ENCODE measurements around the gene CIBAR2.

The CIBAR2 gene

GRCh38 chr16:85112364-85112763, at the start of gene CIBAR2:
Gene CIBAR2, minus strand, starts transcription at chr16:85112472. Its CDS starts 120 bp downstream, at chr16:85112352.
- Mint-ChIP-seq H3K27me3 (no peaks in the 10 kb centered on the region), H3K4me3 (no peak within 1 kb of the TSS), H3K36me3 (no peaks in the 10 kb centered on the region), H3K9me3 (no peaks in the 10 kb centered on the region), H3K4me1 (peaks cover 7% of the 10 kb centered on the region), H3K27ac (no peak within 1 kb of the TSS)
- ATAC-seq = peak; percentile 20

- Mint-ChIP-seq H3K27ac (no peak overlapping the region), H3K9me3 (peaks cover 5% of the 10 kb centered on the region), H3K27me3 (peaks cover 23% of the 10 kb centered on the region), H3K4me3 (no peak overlapping the region), H3K4me1 (peaks cover 10% of the 10 kb centered on the region), H3K36me3 (no peaks in the 10 kb centered on the region)
- ATAC-seq = no peak
Measured at GRCh38 chr16:85159179-85159980, 47.1 kb upstream of the CIBAR2 start.

GRCh38 chr16:85158743-85159178, 46.5 kb upstream of the CIBAR2 start:
- Mint-ChIP-seq H3K4me3 (no peak overlapping the region), H3K9me3 (peaks cover 5% of the 10 kb centered on the region), H3K4me1 (peaks cover 10% of the 10 kb centered on the region), H3K27me3 (peaks cover 21% of the 10 kb centered on the region), H3K36me3 (no peaks in the 10 kb centered on the region), H3K27ac (no peak overlapping the region)
- no peak for ATAC-seq

- H3K27me3 Mint-ChIP-seq = peaks cover 21% of the 10 kb centered on the region
- peak overlapping the region; percentile 66 for H3K27ac Mint-ChIP-seq
- peaks cover 10% of the 10 kb centered on the region for H3K4me1 Mint-ChIP-seq
- ATAC-seq = peak; percentile 52
- H3K36me3 Mint-ChIP-seq = no peaks in the 10 kb centered on the region
- peaks cover 5% of the 10 kb centered on the region for H3K9me3 Mint-ChIP-seq
- peak overlapping the region; percentile 44 for H3K4me3 Mint-ChIP-seq
Measured at GRCh38 chr16:85157813-85158742, 45.8 kb upstream of the CIBAR2 start.

- H3K9me3 Mint-ChIP-seq = peaks cover 5% of the 10 kb centered on the region
- H3K27me3 Mint-ChIP-seq = peaks cover 21% of the 10 kb centered on the region
- ATAC-seq = no peak
- peak overlapping the region; percentile 44 for H3K4me3 Mint-ChIP-seq
- H3K27ac Mint-ChIP-seq = peak overlapping the region; percentile 66
- H3K36me3 Mint-ChIP-seq = no peaks in the 10 kb centered on the region
- H3K4me1 Mint-ChIP-seq = peaks cover 10% of the 10 kb centered on the region
Measured at GRCh38 chr16:85157372-85157771, 45.1 kb upstream of the CIBAR2 start.

- Mint-ChIP-seq H3K27ac (no peak overlapping the region), H3K27me3 (peaks cover 21% of the 10 kb centered on the region), H3K36me3 (no peaks in the 10 kb centered on the region), H3K9me3 (peaks cover 5% of the 10 kb centered on the region), H3K4me1 (peaks cover 10% of the 10 kb centered on the region), H3K4me3 (no peak overlapping the region)
- ATAC-seq = no peak
Measured at GRCh38 chr16:85156869-85157268, 44.6 kb upstream of the CIBAR2 start.

GRCh38 chr16:85156440-85156839, 44.2 kb upstream of the CIBAR2 start:
- no peak for ATAC-seq
- Mint-ChIP-seq H3K9me3 (peaks cover 5% of the 10 kb centered on the region), H3K27me3 (peaks cover 23% of the 10 kb centered on the region), H3K4me3 (no peak overlapping the region), H3K36me3 (no peaks in the 10 kb centered on the region), H3K27ac (no peak overlapping the region), H3K4me1 (peaks cover 10% of the 10 kb centered on the region)

- H3K27ac Mint-ChIP-seq = no peak overlapping the region
- no peak overlapping the region for H3K4me3 Mint-ChIP-seq
- no peaks in the 10 kb centered on the region for H3K36me3 Mint-ChIP-seq
- H3K27me3 Mint-ChIP-seq = peaks cover 38% of the 10 kb centered on the region
- no peak for ATAC-seq
- H3K4me1 Mint-ChIP-seq = peaks cover 10% of the 10 kb centered on the region
- peaks cover 5% of the 10 kb centered on the region for H3K9me3 Mint-ChIP-seq
Measured at GRCh38 chr16:85153656-85154091, 41.4 kb upstream of the CIBAR2 start.

GRCh38 chr16:85153046-85153445, 40.8 kb upstream of the CIBAR2 start:
- Mint-ChIP-seq H3K4me3 (no peak overlapping the region), H3K27ac (no peak overlapping the region), H3K27me3 (peaks cover 34% of the 10 kb centered on the region), H3K36me3 (no peaks in the 10 kb centered on the region), H3K4me1 (peaks cover 6% of the 10 kb centered on the region), H3K9me3 (peaks cover 5% of the 10 kb centered on the region)
- ATAC-seq = no peak

- H3K4me1 Mint-ChIP-seq = peaks cover under 1% of the 10 kb centered on the region
- peaks cover 29% of the 10 kb centered on the region for H3K27me3 Mint-ChIP-seq
- no peak for ATAC-seq
- H3K36me3 Mint-ChIP-seq = no peaks in the 10 kb centered on the region
- no peak overlapping the region for H3K27ac Mint-ChIP-seq
- H3K4me3 Mint-ChIP-seq = no peak overlapping the region
- H3K9me3 Mint-ChIP-seq = peaks cover 5% of the 10 kb centered on the region
Measured at GRCh38 chr16:85152414-85153030, 40.2 kb upstream of the CIBAR2 start.

- Mint-ChIP-seq H3K4me3 (no peak overlapping the region), H3K36me3 (no peaks in the 10 kb centered on the region), H3K27ac (no peak overlapping the region), H3K4me1 (no peaks in the 10 kb centered on the region), H3K9me3 (peaks cover 1% of the 10 kb centered on the region), H3K27me3 (peaks cover 22% of the 10 kb centered on the region)
- ATAC-seq = peak; percentile 71
Measured at GRCh38 chr16:85151603-85152413, 39.5 kb upstream of the CIBAR2 start.

GRCh38 chr16:85151079-85151602, 38.9 kb upstream of the CIBAR2 start:
- Mint-ChIP-seq H3K4me3 (no peak overlapping the region), H3K36me3 (no peaks in the 10 kb centered on the region), H3K27me3 (peaks cover 17% of the 10 kb centered on the region), H3K4me1 (no peaks in the 10 kb centered on the region), H3K27ac (no peak overlapping the region), H3K9me3 (no peaks in the 10 kb centered on the region)
- no peak for ATAC-seq

GRCh38 chr16:85150331-85150940, 38.2 kb upstream of the CIBAR2 start:
- no peak for ATAC-seq
- H3K4me1 Mint-ChIP-seq = no peaks in the 10 kb centered on the region
- no peaks in the 10 kb centered on the region for H3K36me3 Mint-ChIP-seq
- H3K9me3 Mint-ChIP-seq = no peaks in the 10 kb centered on the region
- no peak overlapping the region for H3K27ac Mint-ChIP-seq
- H3K4me3 Mint-ChIP-seq = no peak overlapping the region
- H3K27me3 Mint-ChIP-seq = peaks cover 23% of the 10 kb centered on the region

GRCh38 chr16:85149776-85150175, 37.5 kb upstream of the CIBAR2 start:
- Mint-ChIP-seq H3K27me3 (peaks cover 29% of the 10 kb centered on the region), H3K4me3 (no peak overlapping the region), H3K36me3 (no peaks in the 10 kb centered on the region), H3K27ac (no peak overlapping the region), H3K4me1 (no peaks in the 10 kb centered on the region), H3K9me3 (no peaks in the 10 kb centered on the region)
- no peak for ATAC-seq

Data from stimulated activated memory B cell treated with anti-CD40 and anti-IgM and Interleukin-4, amounts not matched to agents 10 μg/mL and 1 μg/mL and 100 μg/mL, for 72 hours (primary cell).